ENCODE measurements around the gene SSC5D.

SSC5D gene

GRCh38 chr19:55452749-55453346 lies 35.4 kb upstream of the SSC5D start:
- Histone ChIP-seq H3K27ac (no peak overlapping the region), H3K27me3 (replicated peaks) (peaks cover 14% of the 10 kb centered on the region), H3K36me3 (replicated peaks) (no peaks in the 10 kb centered on the region), H3K4me3 (ENCODE audit: low read depth, low read length) (peak overlapping the region; percentile 15)
- peak; percentile 5 for TF ChIP-seq CTCF (IDR thresholded peaks at IDR 0.05; ENCODE audit: low read depth, low read length, missing control alignments)
- peak; percentile 75 for DNase-seq
- in situ Hi-C loops (cut with HindIII; ENCODE audit: low pct_ligation_motif_present, low sequenced_read_pairs) = no loop called here

GRCh38 chr19:55453511-55454260 lies 34.5 kb upstream of the SSC5D start:
- no peak overlapping the region for H3K27ac ChIP-seq
- no peak for DNase-seq
- H3K4me3 ChIP-seq (ENCODE audit: low read depth, low read length) = no peak overlapping the region
- no peak for TF ChIP-seq CTCF (IDR thresholded peaks at IDR 0.05; ENCODE audit: low read depth, low read length, missing control alignments)
- in situ Hi-C loops (cut with HindIII; ENCODE audit: low pct_ligation_motif_present, low sequenced_read_pairs) = no loop called here
- H3K36me3 ChIP-seq (replicated peaks) = no peaks in the 10 kb centered on the region
- peaks cover 14% of the 10 kb centered on the region for H3K27me3 ChIP-seq (replicated peaks)

GRCh38 chr19:55454787-55455243 lies 33.4 kb upstream of the SSC5D start:
- peaks cover 14% of the 10 kb centered on the region for H3K27me3 ChIP-seq (replicated peaks)
- no peak for DNase-seq
- no peak overlapping the region for H3K4me3 ChIP-seq (ENCODE audit: low read depth, low read length)
- peak; percentile 90 for TF ChIP-seq CTCF (IDR thresholded peaks at IDR 0.05; ENCODE audit: low read depth, low read length, missing control alignments)
- in situ Hi-C loops (cut with HindIII; ENCODE audit: low pct_ligation_motif_present, low sequenced_read_pairs) = no loop called here
- no peaks in the 10 kb centered on the region for H3K36me3 ChIP-seq (replicated peaks)
- no peak overlapping the region for H3K27ac ChIP-seq

- no peak overlapping the region for H3K4me3 ChIP-seq (ENCODE audit: low read depth, low read length)
- no peak for DNase-seq
- H3K36me3 ChIP-seq (replicated peaks) = no peaks in the 10 kb centered on the region
- TF ChIP-seq CTCF (IDR thresholded peaks at IDR 0.05; ENCODE audit: low read depth, low read length, missing control alignments) = no peak
- peaks cover 14% of the 10 kb centered on the region for H3K27me3 ChIP-seq (replicated peaks)
- in situ Hi-C loops (cut with HindIII; ENCODE audit: low pct_ligation_motif_present, low sequenced_read_pairs) = no loop called here
- H3K27ac ChIP-seq = no peak overlapping the region
Measured at GRCh38 chr19:55455576-55456235, 32.5 kb upstream of the SSC5D start.

- Histone ChIP-seq H3K36me3 (replicated peaks) (no peaks in the 10 kb centered on the region), H3K27me3 (replicated peaks) (peaks cover 12% of the 10 kb centered on the region), H3K27ac (no peak overlapping the region), H3K4me3 (ENCODE audit: low read depth, low read length) (no peak overlapping the region)
- DNase-seq = no peak
- in situ Hi-C loops (cut with HindIII; ENCODE audit: low pct_ligation_motif_present, low sequenced_read_pairs) = no loop called here
- no peak for TF ChIP-seq CTCF (IDR thresholded peaks at IDR 0.05; ENCODE audit: low read depth, low read length, missing control alignments)
Measured at GRCh38 chr19:55456347-55456746, 31.9 kb upstream of the SSC5D start.
